GM21619 (cell line): ENCODE measurements around the gene TNFRSF25.

ENCODE experiments used
- ATAC-seq: cut with Tn5 transposase; IDR thresholded peaks from one replicate; pipeline ENCODE4 v1.9.1; 2021; ENCODE audit not compliant: unreplicated experiment

TNFRSF25 gene, protein sequence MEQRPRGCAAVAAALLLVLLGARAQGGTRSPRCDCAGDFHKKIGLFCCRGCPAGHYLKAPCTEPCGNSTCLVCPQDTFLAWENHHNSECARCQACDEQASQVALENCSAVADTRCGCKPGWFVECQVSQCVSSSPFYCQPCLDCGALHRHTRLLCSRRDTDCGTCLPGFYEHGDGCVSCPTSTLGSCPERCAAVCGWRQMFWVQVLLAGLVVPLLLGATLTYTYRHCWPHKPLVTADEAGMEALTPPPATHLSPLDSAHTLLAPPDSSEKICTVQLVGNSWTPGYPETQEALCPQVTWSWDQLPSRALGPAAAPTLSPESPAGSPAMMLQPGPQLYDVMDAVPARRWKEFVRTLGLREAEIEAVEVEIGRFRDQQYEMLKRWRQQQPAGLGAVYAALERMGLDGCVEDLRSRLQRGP

DNA sequence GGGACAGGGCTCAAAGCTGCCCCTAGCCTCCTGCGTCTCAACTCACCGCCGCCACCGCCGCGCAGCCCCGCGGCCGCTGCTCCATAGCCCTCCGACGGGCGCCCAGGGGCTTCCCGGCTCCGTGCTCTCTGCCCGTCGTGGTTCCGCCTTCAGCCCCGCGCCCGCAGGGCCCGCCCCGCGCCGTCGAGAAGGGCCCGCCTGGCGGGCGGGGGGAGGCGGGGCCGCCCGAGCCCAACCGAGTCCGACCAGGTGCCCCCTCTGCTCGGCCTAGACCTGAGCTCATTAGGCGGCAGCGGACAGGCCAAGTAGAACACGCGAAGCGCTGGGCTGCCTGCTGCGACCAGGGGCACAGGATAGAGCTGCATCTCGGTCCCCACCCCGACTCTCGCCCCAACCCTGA lies at the start of gene TNFRSF25:
Gene TNFRSF25 (minus strand): TSS at position 151 of the 400 bp plus-strand sequence. CDS start 66 bp downstream, at position 85.
- ATAC-seq, result no peak

DNA sequence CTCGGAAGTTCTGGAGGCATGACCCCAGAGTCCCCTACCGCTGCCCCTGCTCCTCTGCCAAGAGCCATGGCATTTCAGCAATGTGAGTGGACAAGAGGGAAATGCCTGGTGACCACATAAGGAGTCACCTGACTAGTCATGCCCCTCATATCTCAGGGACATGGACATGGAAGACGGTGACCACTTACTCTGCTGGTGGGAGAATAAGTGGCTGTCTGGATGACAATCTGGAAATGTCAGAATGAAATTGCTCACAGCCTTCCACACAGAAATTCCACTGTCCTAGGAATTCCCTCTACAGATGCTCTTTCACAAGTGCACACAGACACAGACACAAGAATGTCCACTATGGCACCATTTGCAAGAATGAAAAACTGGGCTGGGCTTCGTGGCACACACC lies 49.8 kb upstream of the TNFRSF25 start:
- no peak for ATAC-seq

DNA sequence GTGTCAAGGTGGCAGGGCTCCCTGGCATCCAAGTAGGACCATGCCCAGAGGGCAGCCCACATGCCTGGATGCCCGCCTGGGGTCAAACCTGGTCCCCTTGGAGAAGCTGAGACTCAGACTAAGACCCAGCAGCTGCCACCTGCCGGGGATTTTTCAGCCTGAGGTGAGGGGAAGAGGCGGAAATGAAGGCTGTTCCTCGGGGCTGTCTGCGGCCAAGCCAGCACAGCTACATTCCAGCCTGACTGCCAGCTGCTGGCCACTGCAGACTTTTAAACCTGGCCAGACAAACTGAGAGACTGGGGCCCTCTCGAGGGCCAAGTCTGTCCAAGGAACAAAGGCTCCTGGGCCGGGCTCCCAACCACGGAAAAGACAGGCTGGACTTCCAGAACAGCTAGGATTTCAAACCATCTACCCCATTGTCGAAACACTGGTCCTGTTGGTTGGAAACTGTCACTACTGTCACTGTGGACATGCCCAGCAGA lies 47.4 kb upstream of the TNFRSF25 start:
- no peak for ATAC-seq

DNA sequence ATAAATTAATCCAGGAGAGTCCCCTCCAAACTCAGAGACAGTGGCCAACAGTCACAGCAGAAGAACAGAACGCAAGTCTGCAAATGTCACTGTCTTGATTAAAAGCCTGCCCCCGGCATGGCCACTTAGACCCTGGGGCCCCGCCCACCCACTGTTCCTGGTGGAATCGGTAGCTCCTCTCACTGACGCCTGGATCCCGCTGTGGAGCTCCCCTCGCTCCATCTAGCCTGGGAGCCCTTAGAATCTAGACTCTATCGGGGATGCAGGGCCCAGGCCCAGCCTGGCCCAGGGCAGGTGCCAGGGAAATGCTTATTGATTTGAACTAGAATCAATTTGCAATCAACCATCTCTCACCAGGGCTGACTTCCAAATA lies 46.9 kb upstream of the TNFRSF25 start:
- no peak for ATAC-seq

DNA sequence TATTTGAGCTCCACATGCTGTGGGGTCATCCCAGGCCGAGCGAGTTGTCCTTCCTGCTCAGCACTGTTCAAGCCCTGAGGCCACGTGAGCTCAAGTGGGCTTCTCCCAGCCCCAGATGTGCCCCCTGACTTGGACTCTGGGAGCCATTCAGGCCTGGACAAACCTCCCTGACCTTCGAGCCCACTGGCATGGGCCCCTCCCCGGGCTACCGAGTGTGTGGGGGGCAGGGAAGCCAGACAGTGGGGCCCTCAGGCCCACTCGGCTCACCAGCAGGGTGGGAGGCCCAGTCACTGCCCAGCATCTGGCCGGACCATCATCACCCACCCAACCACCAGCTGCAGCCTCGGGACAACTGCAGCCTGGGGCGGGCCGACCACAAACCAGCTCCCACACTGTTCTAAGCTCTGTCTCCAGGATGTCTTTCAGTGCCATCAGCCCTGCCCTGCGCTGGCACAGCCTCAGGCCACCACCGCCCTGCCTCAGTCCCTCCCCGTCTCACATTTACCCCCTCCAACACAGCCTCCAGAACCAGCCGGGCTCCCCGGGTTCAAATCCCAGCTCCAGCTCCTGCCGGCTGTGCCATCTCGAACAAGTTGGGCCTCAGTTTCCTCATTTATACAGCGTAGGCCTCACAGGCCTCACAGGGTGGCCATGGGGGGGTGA lies 46.4 kb upstream of the TNFRSF25 start:
- ATAC-seq, result no peak

DNA sequence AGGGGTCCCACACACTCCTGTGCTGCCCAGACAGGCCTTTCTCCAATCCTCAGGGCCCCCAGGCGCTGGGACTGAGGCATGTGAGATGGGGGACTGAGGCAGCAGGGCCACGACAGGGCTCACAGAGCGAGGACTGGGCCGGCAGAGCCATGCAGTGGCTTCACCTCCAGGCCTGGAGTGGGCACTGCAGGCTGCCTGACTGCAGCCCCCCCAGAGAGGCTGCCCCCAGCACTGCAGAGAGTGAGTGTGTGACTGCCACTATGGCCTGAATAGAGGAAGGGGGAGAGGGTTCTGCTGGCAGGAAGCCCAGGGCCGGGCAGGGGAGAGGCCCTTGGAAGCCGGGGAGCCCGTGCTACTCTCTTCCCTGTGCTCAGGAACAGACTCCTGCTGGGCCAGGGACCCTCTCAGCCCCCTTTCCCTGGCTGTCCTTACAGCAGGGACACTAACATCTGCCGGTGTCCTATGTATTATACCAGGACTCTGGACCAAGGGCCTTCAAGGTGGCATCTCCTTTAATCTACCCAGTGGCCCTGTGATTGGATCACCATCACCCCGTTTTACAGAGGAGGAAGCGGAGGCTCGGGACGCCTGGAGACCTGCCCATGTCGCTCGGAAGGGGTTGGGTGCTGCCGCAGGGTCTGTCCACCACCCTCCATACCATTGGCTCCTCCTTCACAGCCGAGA lies 45.7 kb upstream of the TNFRSF25 start:
- no peak for ATAC-seq

DNA sequence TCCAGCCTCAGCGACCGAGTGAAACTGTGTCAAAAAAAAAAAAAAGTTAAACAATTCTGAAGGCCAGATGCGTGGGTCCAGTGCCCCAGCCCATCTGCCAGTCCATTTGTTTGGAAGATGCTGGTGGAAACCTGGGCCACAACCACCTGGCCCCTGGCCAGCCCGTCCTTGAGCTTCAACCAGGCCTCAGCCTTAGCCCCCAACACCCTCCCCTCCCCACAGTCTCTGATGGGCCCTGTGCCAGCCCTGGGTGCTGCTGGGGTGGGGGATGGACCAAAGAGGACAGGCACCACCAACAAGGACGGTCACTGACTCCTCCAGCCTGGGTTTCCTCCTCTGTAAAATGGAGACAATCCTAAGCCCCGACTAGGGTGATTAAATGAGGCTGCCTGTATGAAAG lies 45.1 kb upstream of the TNFRSF25 start:
- ATAC-seq, result no peak

DNA sequence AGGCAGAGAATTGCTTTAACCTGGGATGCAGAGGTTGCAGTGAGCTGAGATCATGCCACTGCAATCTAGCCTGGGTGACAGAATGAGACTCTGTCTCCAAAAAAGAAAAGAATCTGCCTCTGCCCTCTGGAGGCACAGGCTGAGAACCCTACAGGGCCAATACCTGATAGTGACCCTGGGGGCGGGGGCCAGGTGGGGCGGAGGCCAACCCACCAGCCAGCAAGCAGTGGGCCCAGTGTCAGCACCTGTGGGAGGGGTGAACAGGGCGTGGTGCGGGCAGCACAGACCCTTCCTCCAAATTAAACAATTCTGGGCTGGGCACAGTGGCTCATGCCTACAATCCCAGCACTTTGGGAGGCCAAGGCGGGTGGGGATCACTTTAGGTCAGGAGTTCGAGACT lies 44.5 kb upstream of the TNFRSF25 start:
- ATAC-seq, result no peak

DNA sequence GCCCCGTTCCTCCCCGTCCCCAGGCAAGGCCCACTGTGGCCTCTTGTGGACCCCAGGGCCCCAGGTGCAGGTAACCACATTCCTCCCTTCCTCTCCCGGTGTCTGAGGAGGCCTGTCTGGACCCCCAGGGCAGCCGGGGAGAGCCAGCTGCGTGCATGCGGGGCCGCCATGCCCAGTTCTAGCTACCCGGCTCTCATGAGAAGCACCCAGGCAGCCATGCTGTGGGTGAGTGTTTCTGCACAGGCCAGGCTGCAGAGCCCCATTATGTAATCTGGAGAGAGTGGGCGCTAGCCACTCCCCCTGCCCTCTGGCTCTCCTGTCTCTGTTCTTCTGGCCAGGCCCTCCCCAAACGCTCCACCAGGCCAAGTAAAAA lies 43.9 kb upstream of the TNFRSF25 start:
- no peak for ATAC-seq

DNA sequence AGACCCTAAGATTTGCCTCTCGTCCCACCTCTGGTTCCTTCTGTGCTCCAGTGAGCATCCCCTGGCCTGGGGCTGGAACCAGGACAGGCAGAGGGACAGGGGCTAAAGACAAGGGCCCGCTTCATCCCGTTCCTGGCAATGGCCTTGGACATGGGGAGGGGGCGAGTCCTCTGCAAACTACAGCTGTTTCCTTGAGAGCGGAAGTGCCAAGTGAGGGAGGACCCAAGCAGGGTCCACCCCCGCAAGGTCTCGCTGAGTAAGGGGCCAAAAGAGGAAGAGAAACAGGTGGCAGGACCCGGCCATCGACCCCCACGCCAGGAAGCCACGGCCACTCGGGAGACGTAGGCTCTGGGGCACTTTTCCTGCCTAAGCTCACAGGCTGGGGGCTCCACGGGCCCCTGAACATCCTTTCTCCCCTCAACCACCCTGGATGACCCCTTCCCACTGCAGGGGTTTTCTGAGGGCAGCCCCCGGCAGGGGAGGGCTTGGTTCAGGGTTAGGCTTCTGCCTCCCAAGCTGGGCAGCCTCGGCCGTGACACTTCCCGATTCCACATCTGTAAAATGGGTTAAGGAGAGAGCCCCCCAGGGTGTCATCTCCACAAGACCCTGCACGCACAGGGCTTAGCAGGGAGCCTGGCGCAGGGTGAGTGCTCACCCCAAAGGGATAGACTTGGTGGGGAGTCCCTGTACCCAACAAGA lies 43.4 kb upstream of the TNFRSF25 start:
- no peak for ATAC-seq

DNA sequence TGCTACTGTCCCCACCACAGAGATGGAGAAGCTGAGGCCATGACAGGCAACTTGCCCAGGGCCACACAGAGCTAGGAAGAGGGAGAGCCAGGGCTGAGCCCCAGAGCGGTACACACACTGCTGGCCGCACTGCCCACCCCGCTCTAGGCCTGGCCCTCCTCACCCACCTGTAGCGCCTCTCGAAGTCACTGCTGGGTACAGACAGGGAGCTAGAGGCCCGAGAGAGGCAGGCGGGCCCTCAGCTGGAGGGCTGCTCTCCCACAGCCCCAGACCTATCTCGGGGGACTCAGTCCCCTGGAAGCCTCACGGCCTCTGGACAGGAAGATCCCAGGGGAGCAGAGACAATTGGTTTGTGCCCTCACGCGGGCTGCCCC lies 42.8 kb upstream of the TNFRSF25 start:
- ATAC-seq, result no peak

DNA sequence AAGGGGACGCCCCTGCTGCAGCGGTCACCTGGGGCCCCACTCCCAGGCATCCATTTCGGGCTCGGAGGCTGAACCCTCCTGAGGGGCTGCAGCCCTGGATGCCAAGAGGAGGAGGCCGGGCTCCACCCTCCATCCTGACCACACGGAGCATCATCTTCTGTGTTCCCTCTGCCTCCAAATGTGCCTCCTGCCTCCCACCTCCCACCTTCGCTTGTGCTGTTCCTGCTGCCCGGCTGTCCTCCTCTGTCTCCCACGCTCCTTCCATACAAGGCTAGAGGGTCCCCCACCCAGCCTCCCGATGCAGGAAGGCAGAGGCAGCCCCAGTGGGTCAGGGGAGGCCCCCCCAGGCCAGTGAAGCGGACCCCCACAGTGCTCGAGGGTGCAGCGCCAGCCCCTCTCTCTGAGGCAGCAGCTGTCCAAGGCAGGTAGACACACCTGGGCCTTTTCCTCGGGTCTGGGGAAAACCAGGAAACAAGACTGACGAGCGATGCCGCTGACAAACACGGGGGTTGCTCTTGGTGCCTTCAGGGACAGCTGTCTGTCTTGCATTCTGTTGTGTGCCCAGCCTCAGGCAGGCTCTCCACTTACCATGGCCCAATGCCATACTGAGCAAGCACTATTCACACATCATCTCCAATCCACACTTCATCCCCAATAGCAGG lies 42.3 kb upstream of the TNFRSF25 start:
- ATAC-seq, result no peak

DNA sequence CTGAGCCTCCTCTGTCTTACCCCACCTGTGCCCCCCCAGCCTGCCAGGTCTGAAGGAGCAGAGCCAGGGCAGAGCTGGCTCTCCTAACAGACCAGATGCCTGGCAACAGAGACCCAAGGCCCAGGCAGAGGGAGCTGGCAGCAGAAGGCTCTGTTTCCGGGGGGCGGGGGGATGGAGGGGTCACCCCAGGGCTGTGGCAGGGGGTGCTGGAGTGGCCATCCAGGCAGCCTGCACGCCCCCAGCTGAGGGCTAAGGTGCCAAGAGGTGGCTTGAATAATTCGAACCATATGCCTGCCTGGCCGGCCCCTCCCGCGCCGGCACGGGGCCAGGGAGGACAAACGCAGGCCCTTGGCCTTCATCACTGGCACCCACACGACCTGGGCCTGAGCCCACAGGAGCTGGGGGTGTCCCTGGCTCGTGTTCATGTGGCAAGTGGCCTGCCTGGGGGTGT lies 41.5 kb upstream of the TNFRSF25 start:
- no peak for ATAC-seq

DNA sequence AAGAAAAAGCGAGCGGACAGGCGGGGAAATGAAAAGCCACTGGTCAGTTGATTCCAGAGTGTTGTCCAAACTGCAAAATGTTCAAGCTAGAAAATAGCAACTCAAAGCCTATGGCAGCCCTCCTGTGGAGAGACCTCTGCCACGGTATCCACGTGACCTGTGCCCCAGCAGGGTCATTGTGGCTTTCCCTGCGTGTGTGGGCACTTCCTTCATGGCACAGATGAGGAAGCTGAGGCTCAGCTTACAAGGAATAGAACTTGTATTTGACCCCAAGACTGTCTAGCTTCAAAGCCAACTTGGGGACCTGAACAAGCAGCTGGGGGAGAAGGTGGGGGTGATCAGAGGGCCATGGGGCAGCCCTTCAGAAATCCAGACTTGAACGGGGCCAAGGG lies 41.1 kb upstream of the TNFRSF25 start:
- no peak for ATAC-seq

DNA sequence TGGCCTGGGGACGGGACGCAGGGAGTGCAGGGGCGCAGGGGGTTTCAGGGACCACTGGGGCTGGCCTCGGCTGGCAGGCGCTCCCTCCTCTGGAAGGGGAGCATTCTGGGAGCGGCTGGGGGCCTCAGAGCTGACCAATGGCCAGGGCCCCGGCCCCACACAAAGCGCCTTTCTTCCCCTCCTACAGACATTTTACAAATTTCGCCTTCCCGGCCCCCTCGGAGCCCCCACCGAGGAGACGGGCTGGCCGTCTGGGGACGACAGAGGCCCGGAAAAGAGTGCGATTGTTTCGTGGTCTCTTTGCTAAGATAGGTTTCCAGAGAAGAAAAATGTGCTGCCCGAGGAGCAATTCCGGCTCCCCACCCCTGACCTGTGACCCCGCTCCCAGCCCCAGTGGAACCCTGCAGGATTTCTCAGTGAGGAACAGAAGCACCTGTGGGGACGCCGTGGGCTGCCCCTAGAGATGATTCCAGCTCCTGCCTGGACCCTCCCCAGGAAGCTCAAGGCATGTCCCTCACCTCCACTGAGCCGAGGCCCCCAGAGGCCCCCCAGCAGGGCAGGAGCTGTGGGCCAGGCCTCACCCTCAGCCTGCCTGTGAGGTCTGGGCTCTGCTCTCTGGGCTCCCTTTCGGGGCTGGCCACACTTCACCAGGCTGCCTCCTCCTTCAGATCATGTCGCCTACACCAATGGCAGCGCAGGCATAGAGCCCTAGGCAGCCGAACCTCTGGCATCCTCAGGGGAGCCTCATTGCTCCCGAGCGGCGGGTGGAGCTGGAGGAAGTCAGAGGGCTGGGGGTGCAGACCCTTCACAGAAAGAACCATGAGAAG lies 40.5 kb upstream of the TNFRSF25 start:
- ATAC-seq, result no peak

DNA sequence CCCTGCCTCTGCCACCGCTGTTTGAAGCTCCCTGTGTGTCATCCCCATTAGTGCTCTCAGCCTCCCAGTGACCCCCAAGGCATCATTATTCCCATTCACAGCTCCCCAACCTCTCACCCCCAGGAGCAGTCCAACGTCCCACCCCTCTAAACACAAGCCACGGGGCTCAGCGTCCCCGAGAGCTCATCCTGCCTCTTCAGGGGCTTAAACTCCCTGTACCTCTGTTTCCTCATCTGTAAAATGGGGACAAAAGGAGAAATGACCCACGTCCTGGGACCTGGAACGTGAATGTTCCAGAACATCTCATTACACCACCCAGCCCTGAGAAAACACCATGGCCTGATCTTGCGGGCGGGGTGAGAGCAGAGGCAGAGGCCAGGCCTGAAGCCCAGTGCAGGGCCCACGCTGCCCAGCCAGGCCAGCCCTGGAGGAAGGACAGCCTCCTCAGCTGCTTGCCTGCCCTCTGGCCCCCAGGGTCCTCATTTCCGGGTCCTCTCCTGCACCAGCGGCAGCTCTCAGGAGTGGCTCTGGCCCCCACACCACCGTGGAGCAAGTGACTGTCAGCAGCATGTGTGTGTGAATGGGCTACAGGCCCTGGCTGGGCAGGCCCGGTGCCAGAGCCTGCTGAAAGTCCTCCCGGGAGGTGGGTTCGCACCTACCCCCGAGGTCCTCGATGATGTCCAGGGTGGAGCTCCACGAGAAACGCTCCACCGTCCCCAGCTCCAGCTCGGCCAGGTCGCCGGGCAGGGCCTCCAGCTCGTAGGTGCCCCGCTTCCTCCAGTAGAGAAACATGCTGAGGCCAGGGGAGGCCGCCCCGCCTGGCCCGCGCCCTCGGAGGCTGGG lies 39.6 kb upstream of the TNFRSF25 start:
- no peak for ATAC-seq

DNA sequence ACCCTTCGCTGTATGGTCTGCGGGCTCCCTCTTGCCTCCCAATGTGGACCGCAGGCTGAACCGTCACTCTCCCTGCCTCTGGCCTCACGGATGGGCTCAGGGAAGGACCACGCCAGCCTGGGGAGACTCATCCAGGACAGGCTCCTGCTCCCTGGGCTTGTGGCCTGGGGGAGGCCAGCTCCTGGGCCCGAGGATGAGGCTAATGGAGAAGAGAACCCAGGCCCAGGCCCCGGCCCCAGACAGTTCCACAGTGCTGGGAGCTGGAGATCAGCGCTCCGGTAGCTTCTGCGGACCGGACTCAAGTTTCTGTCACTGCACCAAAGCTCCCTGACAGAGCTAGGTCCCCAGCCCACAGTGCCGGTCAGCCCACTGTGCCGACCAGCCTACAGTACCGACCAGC lies 38.9 kb upstream of the TNFRSF25 start:
- no peak for ATAC-seq

DNA sequence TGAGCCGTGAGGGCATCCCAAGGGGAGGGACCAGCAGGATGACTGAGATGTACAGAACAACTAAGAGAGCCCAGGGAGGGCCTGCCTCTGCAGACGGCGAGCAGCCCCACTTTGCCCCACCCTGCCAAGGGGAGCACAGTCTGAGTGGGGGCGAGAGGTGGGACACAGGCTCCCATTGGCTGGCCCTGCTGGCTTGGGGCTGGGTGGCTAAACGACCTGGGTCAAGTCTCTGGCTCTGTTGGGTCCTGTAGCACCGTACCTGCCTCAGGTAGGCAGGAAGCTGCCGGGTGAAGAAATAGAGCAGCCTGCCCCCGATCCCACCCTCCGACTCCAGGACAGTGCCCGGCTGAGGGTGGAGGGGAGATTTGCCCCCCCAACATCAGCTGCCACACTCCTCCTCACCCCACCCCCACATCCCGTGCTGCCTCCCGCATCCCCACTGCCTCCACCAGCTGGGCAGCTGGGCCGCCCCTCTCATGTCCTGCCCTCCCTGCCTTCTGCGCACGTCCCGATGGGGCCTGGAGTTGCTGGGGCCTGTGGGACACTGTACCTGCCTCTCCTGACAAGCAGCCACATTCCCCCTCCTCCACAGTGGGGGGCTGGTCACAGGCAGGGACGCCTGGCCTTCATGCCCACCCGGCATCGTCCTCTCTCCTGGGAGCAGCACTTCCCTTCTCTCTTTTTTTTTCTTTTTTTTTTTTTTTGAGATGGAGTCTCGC lies 38.1 kb upstream of the TNFRSF25 start:
- no peak for ATAC-seq
